Effector memory CD4-positive, alpha-beta T cell (primary cell): ENCODE measurements around the gene EYA4.

ENCODE experiments used
- DNase-seq, 3 donors: peaks; one replicate each; pipeline ENCODE4 v3.0.0-alpha.2; 2020
- H3K27ac ChIP-seq: 2 replicates; pipeline ENCODE4 v1.7.0; 2013; ENCODE audit warnings: mild to moderate bottlenecking, low read length, moderate library complexity; ENCODE audit not compliant: insufficient read depth, poor library complexity, severe bottlenecking
- H3K27me3 ChIP-seq: replicated peaks from 2 replicates; pipeline ENCODE4 v1.7.0; 2013; ENCODE audit warnings: mild to moderate bottlenecking, low read length; ENCODE audit not compliant: insufficient read depth, control insufficient read depth, poor library complexity, severe bottlenecking
- H3K36me3 ChIP-seq: 2 replicates; pipeline ENCODE4 v1.7.0; 2013; ENCODE audit warnings: mild to moderate bottlenecking, low read length, moderate library complexity; ENCODE audit not compliant: control insufficient read depth, insufficient read depth
- H3K4me1 ChIP-seq: 2 replicates; pipeline ENCODE4 v1.7.0; 2013; ENCODE audit warnings: low read length, mild to moderate bottlenecking; ENCODE audit not compliant: control insufficient read depth, insufficient read depth, poor library complexity, severe bottlenecking
- H3K4me3 ChIP-seq: 2 replicates; pipeline ENCODE4 v1.7.0; 2013; ENCODE audit warnings: low read length, low read depth, mild to moderate bottlenecking; ENCODE audit not compliant: insufficient read depth, poor library complexity, severe bottlenecking
- H3K9me3 ChIP-seq: 2 replicates; pipeline ENCODE4 v1.7.0; 2013; ENCODE audit warnings: mild to moderate bottlenecking, low read length, moderate library complexity; ENCODE audit not compliant: control insufficient read depth

EYA4 gene

DNA sequence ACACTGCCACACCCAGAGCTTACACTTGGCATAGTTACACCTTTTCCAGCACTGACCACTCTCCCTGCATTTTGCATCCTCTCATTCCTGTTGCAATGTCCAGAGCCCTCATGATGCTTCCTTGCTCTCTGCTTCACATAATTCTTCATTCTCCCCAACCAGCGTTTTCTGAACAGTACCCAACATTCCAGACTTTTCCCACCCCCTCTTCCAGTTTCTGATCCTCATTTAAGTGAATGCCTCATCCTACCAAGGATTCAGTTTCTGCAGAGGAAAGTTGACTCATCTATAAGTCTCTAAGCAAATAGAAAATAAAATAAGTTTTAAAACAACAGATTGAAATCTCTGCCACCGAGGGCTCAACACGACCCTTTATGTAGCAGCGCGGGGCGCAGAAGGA lies 326.5 kb downstream of the EYA4 start:
- no peak overlapping the region for H3K4me3 ChIP-seq
- no peaks in the 10 kb centered on the region for H3K4me1 ChIP-seq
- no peaks in the 10 kb centered on the region for H3K9me3 ChIP-seq
- no peak for DNase-seq
- no peaks in the 10 kb centered on the region for H3K27me3 ChIP-seq
- H3K27ac ChIP-seq = no peak overlapping the region
- no peaks in the 10 kb centered on the region for H3K36me3 ChIP-seq

DNA sequence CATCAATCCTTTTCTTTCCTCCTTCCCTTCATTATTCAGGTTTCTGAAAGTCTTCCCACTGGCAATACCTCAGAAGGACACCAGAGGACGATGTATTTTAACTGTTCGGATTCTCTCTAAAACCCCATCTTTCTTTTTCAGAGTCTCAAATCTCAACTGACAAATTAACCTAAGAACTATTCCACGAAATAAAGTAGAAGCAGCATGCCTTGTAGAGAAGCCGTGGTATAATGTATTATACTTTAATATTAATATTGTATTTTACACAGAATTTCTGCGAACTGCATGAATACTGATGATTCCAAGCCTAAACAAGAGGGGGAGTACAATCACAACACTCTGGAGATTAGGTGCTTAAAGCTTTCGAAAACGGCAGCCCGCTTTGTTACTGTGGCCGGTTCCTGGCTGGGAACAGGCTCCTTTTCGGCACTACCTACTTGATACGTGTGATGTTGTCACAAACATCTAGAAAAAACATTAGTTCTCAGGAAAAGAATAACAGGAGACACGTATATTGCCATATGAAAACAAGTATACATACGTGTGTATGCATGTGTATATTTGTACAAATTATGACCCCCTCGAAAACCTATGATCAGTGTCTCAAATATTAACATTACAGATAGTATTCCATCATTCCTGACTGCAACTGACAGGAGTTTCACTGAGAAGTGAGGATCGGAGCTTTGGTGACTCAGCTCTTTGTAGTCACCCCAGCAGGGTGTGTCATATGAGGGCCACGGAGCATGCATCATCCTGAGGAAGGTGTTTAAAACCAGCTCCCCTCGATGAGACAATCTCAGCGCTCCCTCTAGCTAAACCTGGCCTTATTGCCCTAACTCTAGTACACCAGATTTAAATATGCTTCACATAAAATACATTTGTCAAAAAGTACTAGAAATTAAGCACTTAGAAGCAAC lies 328.1 kb downstream of the EYA4 start:
- Histone ChIP-seq H3K4me3 (no peak overlapping the region), H3K27me3 (no peaks in the 10 kb centered on the region)

DNA sequence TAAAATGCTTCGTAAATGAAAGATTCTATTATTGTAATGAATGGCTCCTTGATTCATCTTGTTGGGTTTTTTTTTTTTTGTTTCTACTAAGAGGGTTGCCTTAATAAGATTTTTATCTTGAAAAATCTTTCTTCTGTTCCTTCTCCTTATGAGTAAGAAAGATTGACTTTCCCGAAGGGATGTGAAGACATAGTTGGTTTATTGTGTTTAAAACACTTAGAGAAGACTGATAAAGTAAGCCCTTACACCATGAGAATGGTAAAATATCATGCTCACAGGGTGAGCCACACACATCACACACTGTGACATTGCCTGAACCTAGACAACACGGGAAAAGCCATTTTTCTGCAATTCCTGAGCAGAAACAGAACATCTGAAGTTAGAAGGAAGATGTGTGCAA lies 330.5 kb downstream of the EYA4 start:
- H3K36me3 ChIP-seq = no peaks in the 10 kb centered on the region
- H3K27me3 ChIP-seq = no peaks in the 10 kb centered on the region
- DNase-seq = no peak
- no peak overlapping the region for H3K4me3 ChIP-seq
- no peak overlapping the region for H3K27ac ChIP-seq
- H3K9me3 ChIP-seq = no peaks in the 10 kb centered on the region
- H3K4me1 ChIP-seq = no peaks in the 10 kb centered on the region

More for the DNA sequence above, 328.1 kb downstream of the EYA4 start:
- Histone ChIP-seq H3K36me3 (no peaks in the 10 kb centered on the region), H3K4me1 (no peaks in the 10 kb centered on the region), H3K27ac (no peak overlapping the region), H3K9me3 (no peaks in the 10 kb centered on the region)
- no peak for DNase-seq

DNA sequence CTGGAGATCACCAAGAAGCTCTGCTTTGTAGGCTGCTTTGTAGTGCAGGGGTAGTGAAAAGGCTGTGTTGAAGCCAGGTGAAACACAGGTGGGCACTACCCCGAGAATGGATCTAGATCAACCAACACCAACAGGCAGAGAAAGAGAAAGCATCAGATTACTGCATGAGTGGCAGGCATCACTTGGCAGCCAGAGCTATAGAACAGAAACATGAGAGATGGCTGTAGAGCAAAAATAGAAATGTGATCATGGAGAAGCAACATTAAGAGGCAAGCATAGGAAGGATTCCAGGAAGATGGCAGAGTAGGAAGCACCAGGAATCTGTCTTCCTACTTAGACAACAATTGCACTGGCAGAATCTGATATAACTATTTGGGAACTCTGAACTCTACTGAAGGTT lies 336.7 kb downstream of the EYA4 start:
- no peaks in the 10 kb centered on the region for H3K4me1 ChIP-seq
- H3K4me3 ChIP-seq = no peak overlapping the region
- no peaks in the 10 kb centered on the region for H3K27me3 ChIP-seq
- no peak for DNase-seq
- no peaks in the 10 kb centered on the region for H3K36me3 ChIP-seq
- no peak overlapping the region for H3K27ac ChIP-seq
- H3K9me3 ChIP-seq = no peaks in the 10 kb centered on the region
